Activated CD4-positive, alpha-beta T cell treated with anti-CD3 and anti-CD28 coated beads for 48 hours (primary cell): Measurements from ENCODE around the gene NFE2.
"Not testable (repeated sequence)": the region's sequence is repeated elsewhere in the genome, so short reads cannot be mapped to it uniquely, and the experiment has no call there.

Experiments
- DNase-seq: peaks from one replicate; pipeline ENCODE4 v3.0.0-alpha.2; 2020

Gene NFE2

GRCh38 chr12:54304187-54304810 is 3.5 kb upstream of the NFE2 start:
- no peak for DNase-seq

DNA sequence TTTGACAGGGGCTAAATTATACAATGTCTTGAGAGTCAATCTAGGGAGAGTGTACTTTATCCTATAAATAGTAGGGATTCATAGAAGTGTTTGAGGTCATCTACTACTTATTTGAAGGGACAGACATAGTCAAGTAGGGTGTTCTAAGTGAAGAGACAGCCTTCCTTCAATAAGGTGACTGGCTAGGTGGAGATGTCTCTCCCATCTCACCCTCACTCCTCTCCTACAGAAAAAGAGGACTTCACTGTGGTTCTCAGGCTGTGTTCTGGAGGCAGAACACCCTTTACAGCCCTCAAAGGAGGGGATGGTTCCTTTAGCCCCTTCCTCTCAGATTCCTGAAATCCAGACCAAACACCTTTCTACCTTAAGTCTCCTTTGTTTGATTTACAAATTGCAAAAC is 2.8 kb upstream of the NFE2 start:
- no peak for DNase-seq

GRCh38 chr12:54301428-54302048 is 723 bp upstream of the NFE2 start:
- DNase-seq: no peak

- DNase-seq: no peak
Measured at GRCh38 chr12:54300225-54300731, 537 bp downstream of the NFE2 start.

- no peak for DNase-seq
Measured at GRCh38 chr12:54299515-54300224, 1.1 kb downstream of the NFE2 start.

DNA sequence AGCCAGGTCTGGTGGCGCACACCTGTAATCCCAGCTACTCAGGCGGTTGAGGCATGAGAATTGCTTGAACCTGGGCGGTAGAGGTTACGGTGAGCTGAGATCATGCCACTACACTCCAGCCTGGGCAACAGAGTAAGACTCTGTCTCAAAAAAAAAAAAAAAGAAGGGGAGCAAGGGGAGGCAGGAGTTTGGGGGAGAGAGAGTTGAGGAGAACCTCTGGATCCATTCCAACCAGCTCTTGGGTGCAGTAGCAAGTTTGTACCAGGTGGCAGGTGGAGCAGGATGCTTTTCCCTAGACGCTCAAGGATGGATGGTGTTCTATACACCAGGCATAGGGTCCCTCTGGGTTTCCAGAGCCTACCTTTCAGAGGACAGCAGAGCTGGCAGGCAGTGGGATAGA is 1.9 kb downstream of the NFE2 start:
- DNase-seq: no peak

- DNase-seq: no peak
Measured at GRCh38 chr12:54296393-54297099, 4.3 kb downstream of the NFE2 start.

GRCh38 chr12:54294953-54295566 is 5.8 kb downstream of the NFE2 start:
- no peak for DNase-seq

GRCh38 chr12:54294152-54294952 is 6.5 kb downstream of the NFE2 start:
- DNase-seq: peak; percentile 75

DNA sequence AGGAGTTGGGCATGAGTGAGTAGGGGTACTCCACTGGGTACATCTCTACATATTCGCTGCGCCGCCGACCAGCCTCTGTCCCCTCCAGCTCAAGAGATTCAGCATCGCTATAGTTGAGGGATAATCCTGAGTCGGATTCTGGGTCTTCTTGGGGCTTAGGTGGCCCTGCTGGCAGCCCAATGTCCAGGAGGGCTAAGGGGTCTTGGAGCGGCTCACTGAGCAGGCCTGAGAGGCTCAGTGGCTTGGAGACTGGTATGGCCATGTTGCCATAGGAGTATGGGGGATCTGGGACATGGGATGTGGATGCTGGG is 7.9 kb downstream of the NFE2 start:
- no peak for DNase-seq

DNA sequence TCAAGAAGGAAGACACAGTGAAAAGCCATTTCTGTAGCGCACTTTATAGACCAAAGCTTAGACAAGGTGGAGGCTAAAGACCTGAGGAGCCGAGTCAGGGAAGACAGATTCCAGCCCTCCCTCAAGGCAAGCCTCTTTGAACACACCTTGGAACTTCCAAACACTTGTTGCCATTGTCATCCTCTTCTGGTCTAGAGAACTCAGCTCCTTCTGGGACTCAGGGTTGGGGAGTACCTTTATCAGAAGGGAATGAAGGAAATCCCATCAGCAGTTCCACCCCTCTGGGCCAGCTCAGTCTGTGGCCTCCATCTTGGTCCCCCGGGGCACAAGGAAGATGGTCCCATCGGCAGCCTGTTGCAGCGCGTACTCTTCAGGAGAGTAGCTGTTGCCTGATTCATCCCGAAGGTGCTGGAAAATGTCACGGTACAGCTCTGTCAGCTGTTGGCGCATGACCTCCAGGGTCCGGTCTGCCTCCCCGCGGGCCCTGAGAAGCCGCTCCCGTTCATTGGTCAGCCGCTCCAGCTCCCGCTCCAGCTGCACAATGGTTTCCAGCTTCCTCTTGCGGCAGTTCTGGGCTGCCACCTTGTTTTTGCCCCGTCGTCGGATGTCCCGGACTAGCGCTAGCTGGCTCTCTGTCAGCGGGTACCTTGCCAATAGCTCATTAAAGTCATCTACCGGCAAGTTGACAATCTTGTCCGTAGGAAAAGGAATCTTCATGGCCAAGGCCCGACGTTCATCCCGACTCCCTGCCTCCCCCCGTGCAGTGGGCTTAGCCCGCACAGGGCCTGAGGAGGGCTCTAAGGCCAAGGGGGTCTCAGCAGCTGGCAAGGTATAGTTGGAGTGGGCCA is 8.5 kb downstream of the NFE2 start:
- DNase-seq: no peak

DNA sequence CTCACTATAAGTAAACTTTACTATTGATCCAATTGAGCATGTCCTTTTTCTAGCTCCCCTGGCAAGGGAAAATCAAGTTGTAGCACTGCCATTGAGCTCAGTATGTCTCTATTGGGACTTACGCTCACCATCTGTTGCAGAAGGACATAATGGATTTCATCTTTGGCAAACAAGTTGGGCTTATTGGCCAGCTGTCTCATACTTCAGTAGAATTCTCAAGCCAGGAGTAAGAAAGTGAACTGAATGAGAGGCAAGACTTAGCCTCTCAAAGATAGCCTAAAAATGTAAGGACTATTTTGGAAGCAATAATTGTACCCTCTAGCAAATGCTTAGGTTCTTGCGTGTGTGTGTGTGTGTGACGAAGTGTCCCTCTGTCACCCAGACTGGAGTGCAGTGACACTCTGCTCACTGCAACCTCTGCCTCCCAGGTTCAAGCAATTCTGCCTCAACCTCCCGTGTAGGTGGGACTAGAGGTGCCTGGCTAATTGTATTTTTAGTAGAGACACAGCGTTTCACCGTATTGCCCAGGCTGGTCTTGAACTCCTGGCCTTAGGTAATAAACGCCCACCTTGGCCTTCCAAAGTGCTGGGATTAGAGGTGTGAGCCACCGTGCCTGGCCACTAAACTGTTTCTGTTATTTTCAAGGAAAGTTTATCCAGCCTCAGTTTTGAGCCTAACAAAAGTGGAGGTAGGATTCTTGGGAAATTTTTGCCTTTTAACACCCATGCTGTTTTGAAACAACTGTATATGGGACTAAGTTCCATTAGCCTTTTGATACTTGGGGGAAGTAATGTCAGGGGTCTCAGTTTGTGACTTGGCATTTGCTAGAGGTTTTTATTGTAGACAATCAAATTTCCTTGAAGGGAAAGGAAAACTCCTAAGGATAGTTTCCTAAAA is 13.3 kb downstream of the NFE2 start:
- DNase-seq: peak; percentile 44

DNA sequence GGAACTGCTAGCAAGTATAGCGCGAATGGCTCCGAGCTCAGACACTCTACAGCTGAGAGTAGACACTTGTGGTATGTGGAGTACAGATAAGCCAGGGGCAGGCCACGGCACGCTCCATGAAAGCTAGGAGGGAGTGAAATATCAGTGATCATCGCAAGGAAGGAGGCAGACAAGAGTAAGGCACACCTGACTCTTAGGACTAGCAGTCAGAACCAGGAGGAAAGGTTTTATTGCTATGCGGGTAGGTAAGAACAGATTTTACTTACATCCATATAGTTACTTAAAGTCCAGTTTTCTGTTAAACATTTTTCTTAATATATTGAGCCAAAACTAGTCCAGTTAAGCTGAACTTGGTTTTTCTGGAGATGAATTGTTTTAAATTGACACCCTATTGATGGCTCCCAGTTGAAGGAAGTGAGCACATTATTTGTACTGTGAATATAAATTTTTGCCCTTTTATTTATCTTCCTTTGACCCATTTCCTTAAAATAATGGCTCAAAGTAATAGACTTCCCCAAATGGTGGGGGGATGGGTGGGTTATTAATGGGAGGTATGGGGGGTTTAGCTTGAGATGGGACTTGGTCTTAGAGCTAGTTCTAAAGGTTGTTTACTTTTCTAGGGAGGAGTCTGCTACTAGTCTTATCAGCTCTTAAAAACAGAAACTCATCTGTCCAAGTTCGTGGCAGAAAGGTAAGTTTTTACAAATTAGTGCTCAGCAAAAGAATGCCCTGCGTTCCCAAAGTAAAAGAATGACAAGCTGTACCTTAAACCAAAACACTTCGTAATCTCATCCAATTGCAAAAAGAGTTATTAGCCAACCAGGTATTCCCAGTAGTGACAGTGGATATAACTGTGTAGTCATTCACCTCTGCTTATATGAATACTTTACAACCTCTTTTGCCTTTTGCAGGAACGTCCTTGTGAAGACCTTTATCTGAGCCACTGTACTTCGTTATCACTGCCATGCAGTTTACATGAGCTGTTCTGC is 14.5 kb downstream of the NFE2 start:
- DNase-seq: peak; percentile 32

DNA sequence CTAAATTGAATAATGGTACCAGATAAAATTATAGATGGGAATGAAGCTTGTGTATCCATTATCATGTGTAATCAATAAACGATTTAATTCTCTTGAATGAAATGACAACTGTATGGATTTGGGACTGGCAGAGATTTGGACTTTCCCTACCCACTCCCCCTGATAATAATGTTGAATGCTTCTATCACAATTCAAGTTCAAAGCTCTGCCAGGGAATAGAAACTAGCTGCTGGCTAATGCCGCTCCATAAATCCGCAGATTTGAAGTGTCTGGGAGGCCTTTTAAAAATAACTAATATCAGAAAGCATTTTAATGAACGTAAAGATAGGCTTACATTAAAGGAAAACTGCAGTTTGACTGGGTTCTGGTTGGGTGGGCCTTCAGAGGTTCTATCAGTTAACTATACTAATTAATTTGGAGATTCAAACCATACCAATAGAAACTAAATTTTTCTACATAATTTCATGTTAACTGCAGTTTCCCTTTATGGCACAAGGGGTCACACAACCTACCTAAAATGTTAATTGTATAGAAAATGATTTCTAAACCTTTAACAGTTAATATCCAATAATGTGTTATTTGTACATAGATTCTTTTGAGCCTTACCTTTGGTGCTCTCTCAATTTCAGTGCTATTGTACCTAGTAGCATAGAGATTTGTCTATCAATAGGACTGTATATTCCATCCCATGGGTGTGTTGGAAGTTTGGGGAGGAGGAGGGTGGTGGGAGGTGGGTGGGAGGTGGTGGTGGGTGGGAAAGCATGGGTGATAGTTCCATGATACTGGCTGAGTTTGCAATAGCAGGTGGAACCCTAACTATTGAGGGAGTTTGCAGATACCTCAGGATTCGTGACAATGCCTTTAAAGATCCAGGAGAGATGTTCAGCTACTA is 15.4 kb downstream of the NFE2 start:
- no peak for DNase-seq

- DNase-seq: not testable (repeated sequence)
Measured at GRCh38 chr12:54284070-54284780, 16.6 kb downstream of the NFE2 start.

DNA sequence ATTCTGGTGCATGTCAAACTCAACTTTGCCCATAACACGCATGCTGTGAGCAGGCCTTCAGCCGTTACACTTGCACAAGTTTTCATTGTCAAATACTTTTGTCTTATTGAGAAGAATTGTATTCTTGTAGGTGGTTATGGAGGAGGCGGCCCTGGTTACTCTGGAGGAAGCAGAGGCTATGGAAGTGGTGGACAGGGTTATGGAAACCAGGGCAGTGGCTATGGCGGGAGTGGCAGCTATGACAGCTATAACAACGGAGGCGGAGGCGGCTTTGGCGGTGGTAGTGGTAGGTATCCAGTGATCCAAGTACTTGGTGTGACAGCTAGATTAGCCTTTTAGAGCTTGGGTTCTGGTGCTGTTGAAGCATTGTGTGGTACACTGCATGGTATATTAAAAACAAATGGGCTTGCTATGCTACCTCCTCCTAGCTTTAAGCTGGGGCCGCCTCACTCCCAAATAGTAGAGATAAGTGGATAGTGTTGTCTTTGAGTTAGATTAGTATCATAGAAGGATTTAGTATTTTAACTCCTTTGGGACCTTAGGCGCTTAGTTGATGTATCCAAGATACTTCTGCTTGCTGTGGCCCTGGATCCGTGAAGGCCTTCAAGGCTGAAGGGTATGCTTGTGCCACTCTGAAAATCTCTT is 17.7 kb downstream of the NFE2 start:
- DNase-seq: peak; percentile 62

- DNase-seq: not testable (repeated sequence)
Measured at GRCh38 chr12:54281694-54282093, 19.1 kb downstream of the NFE2 start.
